ENCODE data around the gene CIT. TPM values are rescaled to one million over a fixed set of nuclear protein-coding genes. Genes with fewer than 3 reads are reported as not detected.

CIT gene
- total and polyA plus RNA-seq, 10 of the 15 experiments (the other 5 are each of a cell fraction or from before 2014, with no cell fraction given): 1.0 to 38.2 (median 14.9) TPM

DNA sequence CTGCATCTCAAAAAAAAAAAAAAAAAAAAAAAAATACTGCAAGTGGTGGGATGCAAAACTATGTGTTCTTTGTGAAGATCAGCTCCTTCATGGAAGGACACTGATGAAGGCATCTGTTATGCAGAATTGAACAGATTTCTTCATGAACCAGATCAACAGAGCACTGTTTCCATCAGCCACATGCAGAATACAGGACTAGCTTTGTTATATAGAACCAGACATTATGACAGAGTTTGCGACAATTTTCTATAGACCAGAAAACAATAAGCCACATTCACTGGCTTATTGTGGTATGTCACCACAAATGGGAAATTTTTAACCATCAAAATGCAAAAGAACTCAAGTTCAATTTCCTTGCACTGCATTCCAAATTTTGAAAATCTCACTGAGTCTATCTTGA, 34.7 kb downstream of the CIT start (continued):
- TF ChIP-seq ETV6 (conservative IDR thresholded peaks at IDR 0.05 in 1 of 2, IDR thresholded peaks at IDR 0.05 in 1 of 2; ENCODE audit: borderline replicate concordance in 1 of 2, low read depth in 1 of 2) (no peak), NR2C1 (IDR thresholded peaks at IDR 0.05) (no peak), ZNF207 (IDR thresholded peaks at IDR 0.05; ENCODE audit: borderline replicate concordance) (no peak), RFX5 (IDR thresholded peaks at IDR 0.05; ENCODE audit: low read depth, low read length) (no peak), KAT2A (conservative IDR thresholded peaks at IDR 0.05; ENCODE audit: control insufficient read depth, low read depth, low read length) (no peak), NFIC (IDR thresholded peaks at IDR 0.05; ENCODE audit: low read depth, low read length) (no peak), SUZ12 (IDR thresholded peaks at IDR 0.05; ENCODE audit: unreplicated experiment) (no peak), SREBF2 (IDR thresholded peaks at IDR 0.05; ENCODE audit: low read length) (no peak), BRCA1 (IDR thresholded peaks at IDR 0.05; ENCODE audit: low read depth, low read length) (no peak), YY1 (IDR thresholded peaks at IDR 0.05; ENCODE audit: low read depth, low read length) (no peak), NR2F1 (conservative IDR thresholded peaks at IDR 0.05) (no peak)

DNA sequence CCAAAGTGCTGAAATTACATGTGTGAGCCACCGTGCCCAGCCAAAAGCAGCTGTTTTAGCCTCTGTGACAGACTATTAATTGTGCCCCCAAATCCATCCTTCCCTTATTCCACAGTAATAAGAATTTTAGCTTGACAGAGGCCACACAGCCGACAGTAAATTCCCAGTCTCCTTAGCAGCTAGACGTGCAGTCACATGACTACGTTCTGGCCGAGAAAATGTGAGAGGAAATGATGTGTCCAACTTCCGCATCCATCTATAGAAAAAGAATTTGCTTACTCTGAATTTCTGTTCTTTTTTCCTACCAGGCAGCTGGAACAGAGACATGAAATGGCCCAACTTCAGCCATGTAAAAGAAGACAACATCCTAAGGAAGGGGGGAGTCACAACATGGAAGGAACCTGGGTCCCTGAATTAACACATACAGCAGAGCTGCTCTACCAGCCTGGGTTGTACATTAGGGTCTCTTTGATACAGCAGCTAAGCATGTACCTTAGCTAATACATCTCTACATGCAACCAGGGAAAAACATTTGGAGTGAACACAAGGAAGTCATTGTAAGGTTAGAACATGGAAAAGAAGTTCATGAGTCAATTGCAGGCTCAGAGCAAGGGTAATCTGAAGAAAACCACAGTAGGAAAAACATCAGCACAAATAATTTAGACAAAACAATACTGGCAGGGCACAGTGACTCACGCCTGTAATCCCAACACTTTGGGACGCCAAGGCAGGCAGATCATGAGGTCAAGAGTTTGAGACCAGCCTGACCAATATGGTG, 35.5 kb downstream of the CIT start:
- DNase-seq (ENCODE audit: low read depth, low spot score) (no peak), ATAC-seq (no peak), FAIRE-seq (no peak)
- ChIA-PET CTCF (no interaction called here), SMC1A (ENCODE audit: uncharacterized antibody, unreplicated experiment) (no interaction called here), RAD21 (ENCODE audit: unreplicated experiment) (no interaction called here), POLR2A (interaction anchor here (1.3 kb wide), 1 partner anchor 12 kb away, joined by 4 read pairs; no protein-coding TSS in a partner anchor)
- H3K36me3 ChIP-seq (ENCODE audit: control insufficient read depth in 2 of 2, insufficient read depth in 2 of 2, low read length in 1 of 2): peaks cover 0 to 3% of the 10 kb centered on the region in 2 experiments; a peak in 2 of 4 replicates
- no peak overlapping the region for H3K4me3 ChIP-seq
- 97% methylated on average over 8 of the region's 8 CpGs for WGBS (ENCODE audit: insufficient coverage, insufficient replicate concordance, low lambda C conversion rate, missing lambda C conversion rate)
- H3K4me1 ChIP-seq (ENCODE audit: control insufficient read depth, insufficient read depth, low read length): no peaks in the 10 kb centered on the region
- in situ Hi-C loops (cut with MboI) (no loop called here), intact Hi-C loops (cut with micrococcal nuclease; ENCODE audit: unreplicated experiment) (no loop called here)
- H3K9me3 ChIP-seq (replicated peaks; ENCODE audit: control insufficient read depth, insufficient read depth, low read length): no peaks in the 10 kb centered on the region
- no peak overlapping the region for H3K9ac ChIP-seq (ENCODE audit: control insufficient read depth, insufficient read depth, low read length)
- no peak overlapping the region for H3K27ac ChIP-seq (ENCODE audit: control insufficient read depth, insufficient read depth)
- no peaks in the 10 kb centered on the region for H4K20me1 ChIP-seq (ENCODE audit: control insufficient read depth, insufficient read depth)
- no TSS peak for BruUV-seq (replicated peaks)
- no peaks in the 10 kb centered on the region for H3K79me2 ChIP-seq (ENCODE audit: control insufficient read depth, insufficient read depth, low read length)
- H2AFZ ChIP-seq (ENCODE audit: control insufficient read depth, low read depth, low read length): no peak overlapping the region
- no peak overlapping the region for H3K4me2 ChIP-seq (ENCODE audit: control insufficient read depth, insufficient read depth)
- no peaks in the 10 kb centered on the region for H3K27me3 ChIP-seq (replicated peaks in 1 of 2; ENCODE audit: control insufficient read depth in 2 of 2, insufficient read depth in 2 of 2, low read length in 1 of 2)
- TF ChIP-seq HDGF (IDR thresholded peaks at IDR 0.05): no peak
- TF ChIP-seq ZNF207 (IDR thresholded peaks at IDR 0.05; ENCODE audit: borderline replicate concordance): no peak
- no peak for TF ChIP-seq EP300 (IDR thresholded peaks at IDR 0.05; ENCODE audit: borderline replicate concordance in 1 of 2, control insufficient read depth in 1 of 2, low read depth in 2 of 2, low read length in 2 of 2)
- TF ChIP-seq, protein P1, sequence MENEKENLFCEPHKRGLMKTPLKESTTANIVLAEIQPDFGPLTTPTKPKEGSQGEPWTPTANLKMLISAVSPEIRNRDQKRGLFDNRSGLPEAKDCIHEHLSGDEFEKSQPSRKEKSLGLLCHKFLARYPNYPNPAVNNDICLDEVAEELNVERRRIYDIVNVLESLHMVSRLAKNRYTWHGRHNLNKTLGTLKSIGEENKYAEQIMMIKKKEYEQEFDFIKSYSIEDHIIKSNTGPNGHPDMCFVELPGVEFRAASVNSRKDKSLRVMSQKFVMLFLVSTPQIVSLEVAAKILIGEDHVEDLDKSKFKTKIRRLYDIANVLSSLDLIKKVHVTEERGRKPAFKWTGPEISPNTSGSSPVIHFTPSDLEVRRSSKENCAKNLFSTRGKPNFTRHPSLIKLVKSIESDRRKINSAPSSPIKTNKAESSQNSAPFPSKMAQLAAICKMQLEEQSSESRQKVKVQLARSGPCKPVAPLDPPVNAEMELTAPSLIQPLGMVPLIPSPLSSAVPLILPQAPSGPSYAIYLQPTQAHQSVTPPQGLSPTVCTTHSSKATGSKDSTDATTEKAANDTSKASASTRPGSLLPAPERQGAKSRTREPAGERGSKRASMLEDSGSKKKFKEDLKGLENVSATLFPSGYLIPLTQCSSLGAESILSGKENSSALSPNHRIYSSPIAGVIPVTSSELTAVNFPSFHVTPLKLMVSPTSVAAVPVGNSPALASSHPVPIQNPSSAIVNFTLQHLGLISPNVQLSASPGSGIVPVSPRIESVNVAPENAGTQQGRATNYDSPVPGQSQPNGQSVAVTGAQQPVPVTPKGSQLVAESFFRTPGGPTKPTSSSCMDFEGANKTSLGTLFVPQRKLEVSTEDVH (IDR thresholded peaks at IDR 0.05; ENCODE audit: low read depth, partially characterized antibody): no peak
- TF ChIP-seq, protein P2, sequence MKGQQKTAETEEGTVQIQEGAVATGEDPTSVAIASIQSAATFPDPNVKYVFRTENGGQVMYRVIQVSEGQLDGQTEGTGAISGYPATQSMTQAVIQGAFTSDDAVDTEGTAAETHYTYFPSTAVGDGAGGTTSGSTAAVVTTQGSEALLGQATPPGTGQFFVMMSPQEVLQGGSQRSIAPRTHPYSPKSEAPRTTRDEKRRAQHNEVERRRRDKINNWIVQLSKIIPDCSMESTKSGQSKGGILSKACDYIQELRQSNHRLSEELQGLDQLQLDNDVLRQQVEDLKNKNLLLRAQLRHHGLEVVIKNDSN (IDR thresholded peaks at IDR 0.05; ENCODE audit: borderline replicate concordance, extremely low read length, insufficient read depth, low read depth, low read length): no peak
- TF ChIP-seq, protein P3, sequence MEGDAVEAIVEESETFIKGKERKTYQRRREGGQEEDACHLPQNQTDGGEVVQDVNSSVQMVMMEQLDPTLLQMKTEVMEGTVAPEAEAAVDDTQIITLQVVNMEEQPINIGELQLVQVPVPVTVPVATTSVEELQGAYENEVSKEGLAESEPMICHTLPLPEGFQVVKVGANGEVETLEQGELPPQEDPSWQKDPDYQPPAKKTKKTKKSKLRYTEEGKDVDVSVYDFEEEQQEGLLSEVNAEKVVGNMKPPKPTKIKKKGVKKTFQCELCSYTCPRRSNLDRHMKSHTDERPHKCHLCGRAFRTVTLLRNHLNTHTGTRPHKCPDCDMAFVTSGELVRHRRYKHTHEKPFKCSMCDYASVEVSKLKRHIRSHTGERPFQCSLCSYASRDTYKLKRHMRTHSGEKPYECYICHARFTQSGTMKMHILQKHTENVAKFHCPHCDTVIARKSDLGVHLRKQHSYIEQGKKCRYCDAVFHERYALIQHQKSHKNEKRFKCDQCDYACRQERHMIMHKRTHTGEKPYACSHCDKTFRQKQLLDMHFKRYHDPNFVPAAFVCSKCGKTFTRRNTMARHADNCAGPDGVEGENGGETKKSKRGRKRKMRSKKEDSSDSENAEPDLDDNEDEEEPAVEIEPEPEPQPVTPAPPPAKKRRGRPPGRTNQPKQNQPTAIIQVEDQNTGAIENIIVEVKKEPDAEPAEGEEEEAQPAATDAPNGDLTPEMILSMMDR (IDR thresholded peaks at IDR 0.05 in 2 of 3, conservative IDR thresholded peaks at IDR 0.05 in 1 of 3; ENCODE audit: control insufficient read depth in 2 of 3, extremely low read depth in 1 of 3, insufficient read depth in 1 of 3, low read depth in 3 of 3, low read length in 3 of 3): no peak
